GM12878 (cell line): Measurements from ENCODE around the gene CYP2A7. TPM values are rescaled to one million over a fixed set of nuclear protein-coding genes. Genes with fewer than 3 reads are reported as not detected.

Source experiments
- ATAC-seq: fragments of 200-7000 bp; cut with Tn5 transposase; 3 replicates; pipeline ENCODE4 v1.9.1; 2020; ENCODE audit warnings: mild to moderate bottlenecking, moderate library complexity
- BruUV-seq: library from RNA; stranded (reverse); fragments of 400-500 nt; replicated peaks from 2 replicates; lab custom pipeline; 2021; lab: Mats Ljungman, UMichigan
- CTCF ChIA-PET: fragments of 300-600 bp; sonication (Branson Sonifier 250); formaldehyde crosslinking; extraction: SDS; loops from one replicate; lab custom pipeline; 2021; ENCODE audit warnings: inconsistent platforms; lab: Yijun Ruan, JAX
- POLR2A ChIA-PET: fragments of 350-600 bp; formaldehyde crosslinking; extraction: SDS; loops from one replicate; lab custom pipeline; 2021; ENCODE audit warnings: inconsistent platforms; lab: Charles Lee
- RAD21 ChIA-PET: fragments of 300-600 bp; sonication (Branson Sonifier 250); formaldehyde crosslinking; loops from one replicate; lab custom pipeline; 2023; ENCODE audit warnings: antibody characterized with exemption; ENCODE audit not compliant: unreplicated experiment; lab: Charles Lee
- SMC1A ChIA-PET: fragments of 300-600 bp; sonication (Branson Sonifier 250); formaldehyde crosslinking; loops from one replicate; lab custom pipeline; 2023; ENCODE audit not compliant: unreplicated experiment, uncharacterized antibody; lab: Charles Lee
- DNase-seq: peaks from one replicate; pipeline ENCODE4 v3.0.0-alpha.2; 2011; ENCODE audit warnings: low read depth, low spot score
- FAIRE-seq: peaks from 3 replicates; lab custom pipeline; 2011; peaks lifted over from hg19 to GRCh38; lab: Jason Lieb, UNC
- H2AFZ ChIP-seq: 2 replicates; pipeline ENCODE4 v1.6.0; 2011; ENCODE audit warnings: low read depth, low read length, control low read depth; ENCODE audit not compliant: control insufficient read depth
- H3K27ac ChIP-seq: 2 replicates; pipeline ENCODE4 v1.5.1; 2011; ENCODE audit warnings: control low read depth; ENCODE audit not compliant: control insufficient read depth, insufficient read depth
- H3K27me3 ChIP-seq, 2 experiments: replicated peaks in 1 of 2; 2 replicates each; pipeline versions ENCODE4 v1.6.0 to v1.6.1; 2011; ENCODE audit warnings: low read length in 1 of 2; ENCODE audit not compliant: control insufficient read depth in 2 of 2, insufficient read depth in 2 of 2
- H3K36me3 ChIP-seq, 2 experiments: 2 replicates each; pipeline ENCODE4 v1.5.1; 2011; ENCODE audit warnings: low read length in 1 of 2; ENCODE audit not compliant: control insufficient read depth in 2 of 2, insufficient read depth in 2 of 2
- H3K4me1 ChIP-seq: 2 replicates; pipeline ENCODE4 v1.6.1; 2011; ENCODE audit warnings: mild to moderate bottlenecking, low read length, moderate library complexity, mixed read lengths; ENCODE audit not compliant: control insufficient read depth, insufficient read depth
- H3K4me2 ChIP-seq: 2 replicates; pipeline ENCODE4 v1.6.0; 2011; ENCODE audit warnings: control low read depth; ENCODE audit not compliant: control insufficient read depth, insufficient read depth
- H3K4me3 ChIP-seq: fragments of 200-600 bp; sonication (generic); 2 replicates; pipeline ENCODE4 v1.5.1; 2016
- H3K79me2 ChIP-seq: 2 replicates; pipeline ENCODE4 v1.6.0; 2011; ENCODE audit warnings: low read length; ENCODE audit not compliant: control insufficient read depth, insufficient read depth
- H3K9ac ChIP-seq: 2 replicates; pipeline ENCODE4 v1.8.0; 2011; ENCODE audit warnings: low read length, control low read depth, mixed read lengths; ENCODE audit not compliant: control insufficient read depth, insufficient read depth
- H3K9me3 ChIP-seq: replicated peaks from 3 replicates; pipeline ENCODE4 v1.5.1; 2011; ENCODE audit warnings: mild to moderate bottlenecking, low read length; ENCODE audit not compliant: control insufficient read depth, insufficient read depth
- H4K20me1 ChIP-seq: 2 replicates; pipeline ENCODE4 v1.6.0; 2011; ENCODE audit not compliant: control insufficient read depth, insufficient read depth
- CREB1 ChIP-seq: IDR thresholded peaks from 2 replicates; pipeline ENCODE4 v1.6.1; 2012; ENCODE audit warnings: low read depth, mild to moderate bottlenecking, inconsistent platforms
- IRF4 ChIP-seq: IDR thresholded peaks from 2 replicates; pipeline ENCODE4 v1.6.1; 2011; ENCODE audit warnings: low read depth, low read length
- MEF2B ChIP-seq: fragments of 450-650 bp; IDR thresholded peaks from 2 replicates; pipeline ENCODE4 v1.6.1; 2018; ENCODE audit warnings: mild to moderate bottlenecking, moderate library complexity; ENCODE audit not compliant: partially characterized antibody, poor library complexity, severe bottlenecking
- MTA3 ChIP-seq: IDR thresholded peaks from 2 replicates; pipeline ENCODE4 v1.6.1; 2012; ENCODE audit warnings: low read length, inconsistent platforms, borderline replicate concordance
- MXI1 ChIP-seq: fragments of 150-350 bp; IDR thresholded peaks from 2 replicates; pipeline ENCODE4 v1.6.1; 2011; ENCODE audit warnings: low read depth, mild to moderate bottlenecking, inconsistent platforms, low read length, improper control_type of control experiment
- NRF1 ChIP-seq: conservative IDR thresholded peaks from 2 replicates; pipeline ENCODE4 v1.6.1; 2011; ENCODE audit warnings: mild to moderate bottlenecking, low read depth, low read length, improper control_type of control experiment
- PAX8 ChIP-seq: fragments of 450-650 bp; IDR thresholded peaks from 2 replicates; pipeline ENCODE4 v1.6.1; 2017; ENCODE audit warnings: mild to moderate bottlenecking, moderate library complexity
- POLR2AphosphoS5 ChIP-seq: IDR thresholded peaks from 2 replicates; pipeline ENCODE4 v1.6.1; 2011; ENCODE audit warnings: mild to moderate bottlenecking, low read length, inconsistent platforms
- SMAD5 ChIP-seq: IDR thresholded peaks from 2 replicates; pipeline ENCODE4 v1.6.1; 2016; ENCODE audit warnings: antibody characterized with exemption, low read depth
- ZNF217 ChIP-seq: fragments of 450-650 bp; IDR thresholded peaks from 2 replicates; pipeline ENCODE4 v1.6.1; 2017; ENCODE audit warnings: antibody characterized with exemption, mild to moderate bottlenecking
- ZNF622 ChIP-seq: fragments of 450-650 bp; IDR thresholded peaks from 2 replicates; pipeline ENCODE4 v1.6.1; 2017; ENCODE audit warnings: mild to moderate bottlenecking, inconsistent platforms
- in situ Hi-C: fragments of 300-500 bp; cut with MboI; formaldehyde crosslinking; loops from 9 replicates; pipeline ENCODE4 v1.14.3; 2018; ENCODE audit warnings: mixed read lengths
- intact Hi-C: fragments of 100-400 bp; cut with micrococcal nuclease; formaldehyde crosslinking; loops from one replicate; pipeline ENCODE4 v1.14.2; 2022; ENCODE audit not compliant: unreplicated experiment
- polyA plus RNA-seq, 11 experiments: library from polyadenylated mRNA; depleted of rRNA in 4 of 11; unstranded in 6 of 11; stranded (reverse) in 5 of 11; fragments of >200 nt; fragmentation: Nextera tagmentation in 4 of 11; fragmentation: Illumina TruSeq in 1 of 11; extraction: Ambion mirVana in 4 of 11; extraction: Trizol in 1 of 11; gene quantifications; 1 replicate in 1 of 11; 2 replicates in 10 of 11; pipeline versions ENCODE4 v1.2.1 to v1.2.3, GENCODE V29; 2011 to 2016; ENCODE audit warnings: inconsistent platforms in 2 of 11, missing spikeins in 2 of 11, low read depth in 1 of 11
- total RNA-seq, 4 experiments: library from RNA; depleted of rRNA in 3 of 4; stranded (reverse); fragments of >200 nt in 3 of 4; fragmentation: Illumina TruSeq in 1 of 4; extraction: Trizol in 1 of 4; gene quantifications; 2 replicates each; pipeline versions ENCODE4 v1.2.1 to v1.2.3, GENCODE V29; 2013 to 2021
- TF ChIP-seq, protein P1 (sequence below): IDR thresholded peaks from 2 replicates; pipeline ENCODE4 v1.6.1; 2011; ENCODE audit warnings: borderline replicate concordance, low read depth, mild to moderate bottlenecking, moderate library complexity, low read length; ENCODE audit not compliant: insufficient read depth, poor library complexity, severe bottlenecking
- TF ChIP-seq, protein P2 (sequence below): fragments of 450-650 bp; IDR thresholded peaks from 2 replicates; pipeline ENCODE4 v1.6.1; 2016; ENCODE audit warnings: mild to moderate bottlenecking
- TF ChIP-seq, protein P3 (sequence below): IDR thresholded peaks from 2 replicates; pipeline ENCODE4 v1.6.1; 2011; ENCODE audit warnings: borderline replicate concordance, low read depth, mild to moderate bottlenecking, moderate library complexity, mixed read lengths, low read length; ENCODE audit not compliant: insufficient read depth; ENCODE audit errors: extremely low read length
- TF ChIP-seq, protein P4 (sequence below): IDR thresholded peaks from 2 replicates; pipeline ENCODE4 v1.6.1; 2012; ENCODE audit warnings: low read depth, low read length, improper control_type of control experiment
- TF ChIP-seq, protein P5 (sequence below): IDR thresholded peaks from 2 replicates; pipeline ENCODE4 v1.6.1; 2011; ENCODE audit warnings: low read depth, low read length, improper control_type of control experiment, borderline replicate concordance

The CYP2A7 gene
- total and polyA plus RNA-seq, 10 of the 15 experiments (the other 5 are each of a cell fraction or from before 2014, with no cell fraction given) = not detected

DNA sequence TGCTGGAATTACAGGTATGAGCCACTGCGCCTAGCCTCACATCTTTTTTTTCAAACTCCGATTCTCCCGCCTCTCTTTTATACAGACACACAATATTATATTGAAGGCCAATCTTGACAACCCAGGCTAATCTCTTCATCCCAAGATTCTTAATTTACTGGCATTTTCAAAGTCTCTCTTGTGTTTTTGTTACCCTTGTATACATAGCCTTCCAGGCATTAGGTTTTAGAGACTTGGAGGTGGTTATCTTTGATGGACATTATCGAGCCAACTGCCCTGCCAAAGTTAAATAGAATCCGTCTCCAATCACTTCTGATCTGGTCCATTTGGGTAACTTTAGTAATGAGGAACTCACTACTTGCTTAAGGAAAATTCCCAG lies 14.4 kb upstream of the CYP2A7 start (continued):
- TF ChIP-seq, protein P1, sequence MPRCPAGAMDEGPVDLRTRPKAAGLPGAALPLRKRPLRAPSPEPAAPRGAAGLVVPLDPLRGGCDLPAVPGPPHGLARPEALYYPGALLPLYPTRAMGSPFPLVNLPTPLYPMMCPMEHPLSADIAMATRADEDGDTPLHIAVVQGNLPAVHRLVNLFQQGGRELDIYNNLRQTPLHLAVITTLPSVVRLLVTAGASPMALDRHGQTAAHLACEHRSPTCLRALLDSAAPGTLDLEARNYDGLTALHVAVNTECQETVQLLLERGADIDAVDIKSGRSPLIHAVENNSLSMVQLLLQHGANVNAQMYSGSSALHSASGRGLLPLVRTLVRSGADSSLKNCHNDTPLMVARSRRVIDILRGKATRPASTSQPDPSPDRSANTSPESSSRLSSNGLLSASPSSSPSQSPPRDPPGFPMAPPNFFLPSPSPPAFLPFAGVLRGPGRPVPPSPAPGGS = no peak
- TF ChIP-seq, protein P2, sequence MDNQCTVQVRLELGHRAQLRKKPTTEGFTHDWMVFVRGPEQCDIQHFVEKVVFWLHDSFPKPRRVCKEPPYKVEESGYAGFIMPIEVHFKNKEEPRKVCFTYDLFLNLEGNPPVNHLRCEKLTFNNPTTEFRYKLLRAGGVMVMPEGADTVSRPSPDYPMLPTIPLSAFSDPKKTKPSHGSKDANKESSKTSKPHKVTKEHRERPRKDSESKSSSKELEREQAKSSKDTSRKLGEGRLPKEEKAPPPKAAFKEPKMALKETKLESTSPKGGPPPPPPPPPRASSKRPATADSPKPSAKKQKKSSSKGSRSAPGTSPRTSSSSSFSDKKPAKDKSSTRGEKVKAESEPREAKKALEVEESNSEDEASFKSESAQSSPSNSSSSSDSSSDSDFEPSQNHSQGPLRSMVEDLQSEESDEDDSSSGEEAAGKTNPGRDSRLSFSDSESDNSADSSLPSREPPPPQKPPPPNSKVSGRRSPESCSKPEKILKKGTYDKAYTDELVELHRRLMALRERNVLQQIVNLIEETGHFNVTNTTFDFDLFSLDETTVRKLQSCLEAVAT = no peak
- TF ChIP-seq PAX8 = no peak
- TF ChIP-seq, all 136 proteins: peak for 0

DNA sequence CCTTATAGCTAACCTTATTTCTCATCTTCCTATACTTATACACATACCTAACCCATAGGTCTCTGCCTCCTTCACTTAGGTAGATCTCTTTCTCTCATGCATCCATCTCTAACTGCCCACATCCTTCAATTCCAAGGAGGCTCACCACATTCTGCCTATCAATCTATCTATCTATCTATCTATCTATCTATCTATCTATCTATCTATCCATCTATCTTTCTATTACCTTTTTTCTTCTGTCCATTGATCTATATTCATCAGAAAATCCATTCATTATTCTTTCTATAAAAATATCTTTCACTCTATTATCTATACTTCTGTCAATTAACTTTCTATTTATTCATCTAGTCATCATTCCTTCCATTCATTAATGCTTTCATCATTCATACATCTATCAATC lies 11.1 kb upstream of the CYP2A7 start:
- Histone ChIP-seq H3K9ac (no peak overlapping the region), H3K79me2 (no peaks in the 10 kb centered on the region), H3K27ac (no peak overlapping the region), H3K4me2 (no peak overlapping the region), H3K4me3 (no peak overlapping the region), H4K20me1 (no peaks in the 10 kb centered on the region), H3K9me3 (no peaks in the 10 kb centered on the region), H3K36me3 (no peaks in the 10 kb centered on the region), H2AFZ (no peak overlapping the region), H3K4me1 (no peaks in the 10 kb centered on the region), H3K27me3 (peaks cover 0 to 2% of the 10 kb centered on the region in 2 experiments; a peak in 2 of 4 replicates)
- ChIA-PET POLR2A (no interaction called here), SMC1A (no interaction called here), RAD21 (no interaction called here), CTCF (no interaction called here)
- FAIRE-seq = no peak
- no TSS peak for BruUV-seq
- TF ChIP-seq, protein P3, sequence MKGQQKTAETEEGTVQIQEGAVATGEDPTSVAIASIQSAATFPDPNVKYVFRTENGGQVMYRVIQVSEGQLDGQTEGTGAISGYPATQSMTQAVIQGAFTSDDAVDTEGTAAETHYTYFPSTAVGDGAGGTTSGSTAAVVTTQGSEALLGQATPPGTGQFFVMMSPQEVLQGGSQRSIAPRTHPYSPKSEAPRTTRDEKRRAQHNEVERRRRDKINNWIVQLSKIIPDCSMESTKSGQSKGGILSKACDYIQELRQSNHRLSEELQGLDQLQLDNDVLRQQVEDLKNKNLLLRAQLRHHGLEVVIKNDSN = no peak
- TF ChIP-seq, protein P4, sequence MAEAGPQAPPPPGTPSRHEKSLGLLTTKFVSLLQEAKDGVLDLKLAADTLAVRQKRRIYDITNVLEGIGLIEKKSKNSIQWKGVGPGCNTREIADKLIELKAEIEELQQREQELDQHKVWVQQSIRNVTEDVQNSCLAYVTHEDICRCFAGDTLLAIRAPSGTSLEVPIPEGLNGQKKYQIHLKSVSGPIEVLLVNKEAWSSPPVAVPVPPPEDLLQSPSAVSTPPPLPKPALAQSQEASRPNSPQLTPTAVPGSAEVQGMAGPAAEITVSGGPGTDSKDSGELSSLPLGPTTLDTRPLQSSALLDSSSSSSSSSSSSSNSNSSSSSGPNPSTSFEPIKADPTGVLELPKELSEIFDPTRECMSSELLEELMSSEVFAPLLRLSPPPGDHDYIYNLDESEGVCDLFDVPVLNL = no peak
- TF ChIP-seq NRF1 = no peak
- TF ChIP-seq MTA3 = no peak
- TF ChIP-seq MEF2B = no peak
- no peak for TF ChIP-seq SMAD5
- TF ChIP-seq, protein P5, sequence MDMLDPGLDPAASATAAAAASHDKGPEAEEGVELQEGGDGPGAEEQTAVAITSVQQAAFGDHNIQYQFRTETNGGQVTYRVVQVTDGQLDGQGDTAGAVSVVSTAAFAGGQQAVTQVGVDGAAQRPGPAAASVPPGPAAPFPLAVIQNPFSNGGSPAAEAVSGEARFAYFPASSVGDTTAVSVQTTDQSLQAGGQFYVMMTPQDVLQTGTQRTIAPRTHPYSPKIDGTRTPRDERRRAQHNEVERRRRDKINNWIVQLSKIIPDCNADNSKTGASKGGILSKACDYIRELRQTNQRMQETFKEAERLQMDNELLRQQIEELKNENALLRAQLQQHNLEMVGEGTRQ = no peak
- TF ChIP-seq ZNF217 = no peak
- TF ChIP-seq ZNF622 = no peak
- TF ChIP-seq CREB1 = no peak
- no peak for TF ChIP-seq POLR2AphosphoS5
- TF ChIP-seq IRF4 = no peak
- no peak for TF ChIP-seq MXI1
- in situ Hi-C loops = no loop called here
- ATAC-seq = no peak
- intact Hi-C loops = no loop called here
- no peak for DNase-seq
